A549 (cell line): Measurements from ENCODE around the gene KRABD2.

Source experiments
- EP300 ChIP-seq, 2 experiments: fragments of >200 bp; sonication (Bioruptor Twin); formaldehyde crosslinking; IDR thresholded peaks; 2 replicates in 1 of 2; 3 replicates in 1 of 2; pipeline ENCODE4 v1.6.1; 2016 to 2017
- HDAC2 ChIP-seq: fragments of 200-600 bp; sonication (generic); IDR thresholded peaks from 2 replicates; pipeline ENCODE4 v1.6.1; 2016
- JUN ChIP-seq, 2 experiments: fragments of >200 bp; sonication (Bioruptor Twin); formaldehyde crosslinking; IDR thresholded peaks; 2 replicates in 1 of 2; 3 replicates in 1 of 2; pipeline ENCODE4 v1.6.1; 2016 to 2017
- POLR2A ChIP-seq: IDR thresholded peaks from 2 replicates; pipeline ENCODE4 v1.6.1; 2012; ENCODE audit warnings: mild to moderate bottlenecking, low read length

- TF ChIP-seq JUN (IDR thresholded peaks at IDR 0.05) (no peak), EP300 (IDR thresholded peaks at IDR 0.05) (no peak), POLR2A (no peak), HDAC2 (no peak)
Measured at GRCh38 chr17:8360260-8360659, 16.2 kb downstream of the KRABD2 start.
